Neural cell (in vitro differentiated cells): Measurements from ENCODE around the gene TAS2R41. TPM values are rescaled to one million over a fixed set of nuclear protein-coding genes. Genes with fewer than 3 reads are reported as not detected.

ENCODE experiments used
- H2AFZ ChIP-seq: fragments of 200-600, 300-800 bp; sonication (generic), shearing (Covaris generic); 2 replicates; pipeline ENCODE4 v1.6.0; 2014; ENCODE audit warnings: low read depth, mild to moderate bottlenecking, antibody characterized with exemption, low read length, moderate library complexity
- H3F3A ChIP-seq: fragments of 200-600 bp; shearing (Covaris generic); 2 replicates; pipeline ENCODE4 v1.6.1; 2016; ENCODE audit warnings: mild to moderate bottlenecking, moderate library complexity, mixed read lengths, antibody characterized with exemption, low read length; ENCODE audit not compliant: insufficient read depth, poor library complexity, severe bottlenecking
- H3K27ac ChIP-seq: fragments of 200-600, 300-800 bp; sonication (generic), shearing (Covaris generic); 2 replicates; pipeline ENCODE4 v1.5.1; 2014; ENCODE audit warnings: mild to moderate bottlenecking, low read length, moderate library complexity
- H3K27me3 ChIP-seq: fragments of 300-800, 200-600 bp; sonication (generic), shearing (Covaris generic); 2 replicates; pipeline ENCODE4 v1.6.0; 2014; ENCODE audit warnings: mild to moderate bottlenecking, low read depth, low read length, moderate library complexity; ENCODE audit not compliant: insufficient read depth
- H3K36me3 ChIP-seq: fragments of 300-800, 200-600 bp; sonication (generic), shearing (Covaris generic); 2 replicates; pipeline ENCODE4 v1.5.1; 2014; ENCODE audit warnings: mild to moderate bottlenecking, antibody characterized with exemption, low read length, moderate library complexity; ENCODE audit not compliant: insufficient read depth
- H3K4me2 ChIP-seq: fragments of 300-800, 200-600 bp; sonication (generic), shearing (Covaris generic); 2 replicates; pipeline ENCODE4 v1.6.0; 2014; ENCODE audit warnings: mild to moderate bottlenecking, low read length
- H3K4me3 ChIP-seq: fragments of 300-800, 200-600 bp; sonication (generic), shearing (Covaris generic); 2 replicates; pipeline ENCODE4 v1.5.1; 2014; ENCODE audit warnings: mild to moderate bottlenecking, low read length, moderate library complexity
- H3K79me2 ChIP-seq: fragments of 200-600 bp; shearing (Covaris generic); replicated peaks from 2 replicates; pipeline ENCODE4 v1.6.0; 2014; ENCODE audit warnings: mild to moderate bottlenecking, low read length, moderate library complexity; ENCODE audit not compliant: insufficient read depth
- H3K9ac ChIP-seq: fragments of 300-800, 200-600 bp; sonication (generic), shearing (Covaris generic); 2 replicates; pipeline ENCODE4 v1.6.1; 2016; ENCODE audit warnings: mild to moderate bottlenecking, low read length, mixed read lengths
- H3K9me2 ChIP-seq: fragments of 200-600 bp; shearing (Covaris generic); 2 replicates; pipeline ENCODE4 v1.6.1; 2016; ENCODE audit warnings: mild to moderate bottlenecking, low read length, mixed read lengths; ENCODE audit not compliant: insufficient read depth
- H3K9me3 ChIP-seq: fragments of 200-600, 300-800 bp; sonication (generic), shearing (Covaris generic); 2 replicates; pipeline ENCODE4 v1.6.1; 2016; ENCODE audit warnings: mild to moderate bottlenecking, mixed run types, low read length, moderate library complexity, mixed read lengths
- H4K20me1 ChIP-seq: fragments of 200-600 bp; shearing (Covaris generic); 2 replicates; pipeline ENCODE4 v1.6.1; 2016; ENCODE audit warnings: mild to moderate bottlenecking, mixed run types; ENCODE audit not compliant: insufficient read depth
- CTCF ChIP-seq: fragments of 450-650 bp; IDR thresholded peaks from 2 replicates; pipeline ENCODE4 v1.5.1; 2014; ENCODE audit warnings: antibody characterized with exemption, mild to moderate bottlenecking, moderate library complexity; ENCODE audit not compliant: poor library complexity, severe bottlenecking
- EP300 ChIP-seq: fragments of 450-650 bp; conservative IDR thresholded peaks from 2 replicates; pipeline ENCODE4 v1.6.1; 2014; ENCODE audit warnings: antibody characterized with exemption, mild to moderate bottlenecking, moderate library complexity; ENCODE audit not compliant: poor library complexity, severe bottlenecking
- EZH2 ChIP-seq: fragments of 200-600, 300-800 bp; shearing (Covaris generic), sonication (generic); IDR thresholded peaks from 2 replicates; pipeline ENCODE4 v1.6.1; 2014; ENCODE audit warnings: antibody characterized with exemption, low read length, borderline replicate concordance, mild to moderate bottlenecking; ENCODE audit not compliant: insufficient read depth, poor library complexity, severe bottlenecking
- MXI1 ChIP-seq: fragments of 450-650 bp; conservative IDR thresholded peaks from 2 replicates; pipeline ENCODE4 v1.6.1; 2014; ENCODE audit warnings: antibody characterized with exemption, mild to moderate bottlenecking; ENCODE audit not compliant: poor library complexity, severe bottlenecking
- POLR2AphosphoS5 ChIP-seq: IDR thresholded peaks from 2 replicates; pipeline ENCODE4 v1.6.1; 2012
- RAD21 ChIP-seq: fragments of 450-650 bp; conservative IDR thresholded peaks from 2 replicates; pipeline ENCODE4 v1.6.1; 2014; ENCODE audit warnings: antibody characterized with exemption, mild to moderate bottlenecking, moderate library complexity
- REST ChIP-seq: IDR thresholded peaks from 2 replicates; pipeline ENCODE4 v1.6.1; 2012; ENCODE audit warnings: borderline replicate concordance
- SMC3 ChIP-seq: fragments of 450-650 bp; conservative IDR thresholded peaks from 2 replicates; pipeline ENCODE4 v1.6.1; 2014; ENCODE audit warnings: antibody characterized with exemption, mild to moderate bottlenecking, moderate library complexity; ENCODE audit not compliant: poor library complexity
- TAF1 ChIP-seq: IDR thresholded peaks from 2 replicates; pipeline ENCODE4 v1.6.1; 2012; ENCODE audit warnings: low read depth
- polyA plus RNA-seq: library from polyadenylated mRNA; depleted of rRNA; stranded (reverse); fragments of >200 nt; gene quantifications from 2 replicates; pipeline ENCODE4 v1.2.3, GENCODE V29; 2014

TAS2R41 gene
- polyA plus RNA-seq, 1 donor from 2014 or later = not detected

GRCh38 chr7:143439866-143440265 is 37.8 kb upstream of the TAS2R41 start:
- no peaks in the 10 kb centered on the region for H4K20me1 ChIP-seq
- H3K9me2 ChIP-seq = no peaks in the 10 kb centered on the region
- H3K79me2 ChIP-seq = no peaks in the 10 kb centered on the region
- H3K9me3 ChIP-seq = no peaks in the 10 kb centered on the region
- H3K27me3 ChIP-seq = no peaks in the 10 kb centered on the region
- no peak for TF ChIP-seq RAD21
- no peak for TF ChIP-seq MXI1
- TF ChIP-seq EZH2 = no peak
- TF ChIP-seq REST = no peak
- TF ChIP-seq CTCF = no peak
- no peak for TF ChIP-seq SMC3
- TF ChIP-seq TAF1 = no peak
- no peak for TF ChIP-seq POLR2AphosphoS5
- no peak for TF ChIP-seq EP300
- H2AFZ ChIP-seq = no peak overlapping the region
- H3K9ac ChIP-seq = no peak overlapping the region
- no peak overlapping the region for H3K4me3 ChIP-seq
- no peak overlapping the region for H3K27ac ChIP-seq
- no peaks in the 10 kb centered on the region for H3K36me3 ChIP-seq
- no peaks in the 10 kb centered on the region for H3F3A ChIP-seq
- H3K4me2 ChIP-seq = no peak overlapping the region

GRCh38 chr7:143443153-143443552 is 34.5 kb upstream of the TAS2R41 start, which contains the start of gene TAS2R60:
TAS2R60 (plus strand) TSS chr7:143443453; CDS start chr7:143443453, 0 bp downstream.
- H3K79me2 ChIP-seq = no peaks in the 10 kb centered on the region

More at GRCh38 chr7:143443153-143443552, 34.5 kb upstream of the TAS2R41 start, which contains the start of gene TAS2R60:
- H3K9me3 ChIP-seq = no peaks in the 10 kb centered on the region
- H3K27ac ChIP-seq = no peak within 1 kb of the TSS
- no peaks in the 10 kb centered on the region for H3F3A ChIP-seq
- no peak within 1 kb of the TSS for H3K4me2 ChIP-seq
- no peak within 1 kb of the TSS for H2AFZ ChIP-seq
- no peaks in the 10 kb centered on the region for H3K9me2 ChIP-seq
- no peaks in the 10 kb centered on the region for H4K20me1 ChIP-seq
- no peaks in the 10 kb centered on the region for H3K27me3 ChIP-seq
- no peaks in the 10 kb centered on the region for H3K36me3 ChIP-seq
- TF ChIP-seq EZH2 = no peak
- no peak for TF ChIP-seq TAF1
- no peak for TF ChIP-seq SMC3
- no peak for TF ChIP-seq MXI1
- no peak for TF ChIP-seq CTCF
- TF ChIP-seq REST = no peak
- TF ChIP-seq POLR2AphosphoS5 = no peak
- TF ChIP-seq EP300 = no peak
- TF ChIP-seq RAD21 = no peak
- no peak within 1 kb of the TSS for H3K4me3 ChIP-seq
- no peak within 1 kb of the TSS for H3K9ac ChIP-seq
